ENCODE results near the gene PRDM16.

- TF ChIP-seq CTCF (IDR thresholded peaks at IDR 0.05; ENCODE audit: low read length) (no peak), EZH2 (IDR thresholded peaks at IDR 0.05; ENCODE audit: borderline replicate concordance, low read length) (no peak)
Measured at GRCh38 chr1:3290438-3290837, 221.4 kb downstream of the PRDM16 start.

Measured in OCI-LY1 (cell line).